OCI-LY1 (cell line): ENCODE results near the gene SPTB.

Experiments used
- H2AFZ ChIP-seq: fragments of 200-600 bp; sonication (generic), shearing (Covaris generic); 2 replicates; pipeline ENCODE4 v1.6.0; 2014; ENCODE audit warnings: antibody characterized with exemption, mild to moderate bottlenecking, low read length
- H3F3A ChIP-seq: fragments of 200-600 bp; sonication (generic), shearing (Covaris generic); 2 replicates; pipeline ENCODE4 v1.6.0; 2014; ENCODE audit warnings: mild to moderate bottlenecking, antibody characterized with exemption, low read length, moderate library complexity; ENCODE audit not compliant: insufficient read depth
- H3K27ac ChIP-seq: fragments of 200-600 bp; sonication (generic); 2 replicates; pipeline ENCODE4 v1.5.1; 2014; ENCODE audit warnings: low read length, mixed run types, mild to moderate bottlenecking, low read depth; ENCODE audit not compliant: poor library complexity, severe bottlenecking
- H3K27me3 ChIP-seq: fragments of 200-600 bp; sonication (generic); 2 replicates; pipeline ENCODE4 v1.6.0; 2014; ENCODE audit warnings: antibody characterized with exemption, mild to moderate bottlenecking, low read length, moderate library complexity; ENCODE audit not compliant: insufficient read depth
- H3K36me3 ChIP-seq: fragments of 200-600 bp; sonication (generic); 2 replicates; pipeline ENCODE4 v1.6.1; 2014; ENCODE audit warnings: mild to moderate bottlenecking, antibody characterized with exemption, low read length, moderate library complexity, mixed read lengths; ENCODE audit not compliant: insufficient read depth
- H3K4me1 ChIP-seq: fragments of 200-600 bp; sonication (generic); 2 replicates; pipeline ENCODE4 v1.5.1; 2014; ENCODE audit warnings: mild to moderate bottlenecking, low read length, moderate library complexity; ENCODE audit not compliant: insufficient read depth, severe bottlenecking
- H3K4me2 ChIP-seq: fragments of 200-600 bp; sonication (generic), shearing (Covaris generic); 2 replicates; pipeline ENCODE4 v1.6.1; 2014; ENCODE audit warnings: low read length
- H3K4me3 ChIP-seq: fragments of 200-600 bp; sonication (generic); 2 replicates; pipeline ENCODE4 v1.5.1; 2014; ENCODE audit warnings: low read length, low read depth, mild to moderate bottlenecking, mixed read lengths; ENCODE audit not compliant: poor library complexity, severe bottlenecking
- H3K79me2 ChIP-seq: fragments of 200-600 bp; shearing (Covaris generic); 2 replicates; pipeline ENCODE4 v1.6.1; 2016; ENCODE audit warnings: mixed run types, low read length, mixed read lengths; ENCODE audit not compliant: insufficient read depth
- H3K9ac ChIP-seq: fragments of 200-600 bp; sonication (generic), shearing (Covaris generic); 2 replicates; pipeline ENCODE4 v1.6.1; 2014; ENCODE audit warnings: mild to moderate bottlenecking, low read length, mixed read lengths
- H3K9me2 ChIP-seq: fragments of 200-600 bp; sonication (generic), shearing (Covaris generic); 2 replicates; pipeline ENCODE4 v1.6.1; 2014; ENCODE audit warnings: low read depth, mild to moderate bottlenecking, low read length, mixed read lengths
- H3K9me3 ChIP-seq: fragments of 200-600 bp; shearing (Covaris generic); 2 replicates; pipeline ENCODE4 v1.6.1; 2014; ENCODE audit warnings: low read length, mixed read lengths
- H4K20me1 ChIP-seq: fragments of 200-600 bp; sonication (generic), shearing (Covaris generic); 2 replicates; pipeline ENCODE4 v1.6.0; 2016; ENCODE audit warnings: mild to moderate bottlenecking, low read length; ENCODE audit not compliant: insufficient read depth
- CTCF ChIP-seq: fragments of 200-600 bp; sonication (generic), shearing (Covaris generic); IDR thresholded peaks from 2 replicates; pipeline ENCODE4 v1.5.1; 2017; ENCODE audit warnings: mild to moderate bottlenecking, antibody characterized with exemption, low read length, moderate library complexity, mixed read lengths
- EZH2 ChIP-seq: fragments of 200-600 bp; sonication (generic), shearing (Covaris generic); IDR thresholded peaks from 2 replicates; pipeline ENCODE4 v1.8.0; 2017; ENCODE audit warnings: borderline replicate concordance, mixed run types, mild to moderate bottlenecking, antibody characterized with exemption, low read length, moderate library complexity, mixed read lengths

SPTB gene

GRCh38 chr14:64706119-64706592 is 173.6 kb downstream of the SPTB start:
- H3K79me2 ChIP-seq: no peaks in the 10 kb centered on the region
- no peak overlapping the region for H2AFZ ChIP-seq
- no peaks in the 10 kb centered on the region for H3K9me2 ChIP-seq
- no peak overlapping the region for H3K27ac ChIP-seq
- H3F3A ChIP-seq: no peaks in the 10 kb centered on the region
- no peak overlapping the region for H3K4me3 ChIP-seq
- H3K36me3 ChIP-seq: no peaks in the 10 kb centered on the region
- H3K27me3 ChIP-seq: no peaks in the 10 kb centered on the region
- H3K4me2 ChIP-seq: no peak overlapping the region
- TF ChIP-seq CTCF (no peak), EZH2 (no peak)
- H3K4me1 ChIP-seq: no peaks in the 10 kb centered on the region
- H4K20me1 ChIP-seq: no peaks in the 10 kb centered on the region
- no peak overlapping the region for H3K9ac ChIP-seq
- no peaks in the 10 kb centered on the region for H3K9me3 ChIP-seq

DNA sequence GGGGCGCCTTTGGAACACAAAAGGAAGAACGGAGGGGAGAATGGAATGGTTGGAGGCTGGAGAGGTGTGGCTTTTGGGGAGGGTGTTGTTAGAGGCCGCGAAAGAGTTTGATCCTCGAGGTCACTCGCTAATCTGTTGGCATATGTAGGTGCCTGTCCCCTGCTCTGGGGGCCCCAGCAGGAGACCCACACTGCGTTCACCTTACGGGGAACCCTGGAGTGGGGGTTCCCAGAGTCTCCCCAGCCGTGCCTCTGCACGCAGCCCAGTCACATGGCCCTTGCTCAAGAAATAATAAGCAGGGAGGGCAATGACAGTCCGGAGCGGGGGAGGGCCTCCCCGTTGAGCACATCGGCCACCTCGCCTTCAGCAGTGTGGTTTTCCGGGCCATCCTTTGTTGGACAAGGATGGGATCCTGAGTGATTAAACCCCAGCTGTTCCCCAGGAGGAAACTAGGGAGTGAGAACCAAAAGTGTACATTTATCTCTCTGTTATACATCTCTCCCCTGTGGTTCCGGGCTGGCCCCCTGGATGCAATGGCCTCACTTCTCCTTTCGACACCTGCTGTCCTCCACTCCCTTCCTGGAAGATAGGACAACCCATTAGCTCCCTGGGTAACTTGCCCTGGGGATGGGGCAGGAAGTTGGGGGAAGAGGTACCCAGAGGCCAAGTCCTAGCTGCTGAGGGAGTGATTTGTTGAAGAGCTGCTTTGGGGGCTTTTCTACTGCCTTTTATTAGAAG is 174.2 kb downstream of the SPTB start:
- Histone ChIP-seq H3K4me1 (no peaks in the 10 kb centered on the region), H3F3A (no peaks in the 10 kb centered on the region), H4K20me1 (no peaks in the 10 kb centered on the region), H3K4me3 (no peak overlapping the region), H3K9me2 (no peaks in the 10 kb centered on the region), H3K27ac (no peak overlapping the region), H3K36me3 (no peaks in the 10 kb centered on the region), H3K27me3 (no peaks in the 10 kb centered on the region; the same call in 1 of the 2 replicates), H3K79me2 (no peaks in the 10 kb centered on the region), H3K9ac (no peak overlapping the region), H3K4me2 (no peak overlapping the region), H2AFZ (no peak overlapping the region), H3K9me3 (no peaks in the 10 kb centered on the region)
- no peak for TF ChIP-seq EZH2
- TF ChIP-seq CTCF: no peak

- Histone ChIP-seq H3K9me2 (no peaks in the 10 kb centered on the region), H3K27me3 (no peaks in the 10 kb centered on the region; the same call in 1 of the 2 replicates), H3K79me2 (no peaks in the 10 kb centered on the region), H4K20me1 (no peaks in the 10 kb centered on the region), H3F3A (no peaks in the 10 kb centered on the region), H3K9me3 (no peaks in the 10 kb centered on the region), H3K9ac (no peak overlapping the region), H3K4me1 (no peaks in the 10 kb centered on the region), H3K4me3 (no peak overlapping the region), H3K4me2 (no peak overlapping the region), H2AFZ (no peak overlapping the region), H3K36me3 (no peaks in the 10 kb centered on the region), H3K27ac (no peak overlapping the region)
- TF ChIP-seq EZH2 (no peak), CTCF (no peak)
Measured at GRCh38 chr14:64704743-64705380, 174.8 kb downstream of the SPTB start.
